Activated CD4-positive, alpha-beta T cell treated with anti-CD3 and anti-CD28 coated beads, Interleukin-2, amount 50 U/mL, for 16 hours (primary cell): ENCODE results near the gene THADA.

Experiments
- DNase-seq: peaks from one replicate; pipeline ENCODE4 v3.0.0-alpha.2; 2020

The THADA gene

DNA sequence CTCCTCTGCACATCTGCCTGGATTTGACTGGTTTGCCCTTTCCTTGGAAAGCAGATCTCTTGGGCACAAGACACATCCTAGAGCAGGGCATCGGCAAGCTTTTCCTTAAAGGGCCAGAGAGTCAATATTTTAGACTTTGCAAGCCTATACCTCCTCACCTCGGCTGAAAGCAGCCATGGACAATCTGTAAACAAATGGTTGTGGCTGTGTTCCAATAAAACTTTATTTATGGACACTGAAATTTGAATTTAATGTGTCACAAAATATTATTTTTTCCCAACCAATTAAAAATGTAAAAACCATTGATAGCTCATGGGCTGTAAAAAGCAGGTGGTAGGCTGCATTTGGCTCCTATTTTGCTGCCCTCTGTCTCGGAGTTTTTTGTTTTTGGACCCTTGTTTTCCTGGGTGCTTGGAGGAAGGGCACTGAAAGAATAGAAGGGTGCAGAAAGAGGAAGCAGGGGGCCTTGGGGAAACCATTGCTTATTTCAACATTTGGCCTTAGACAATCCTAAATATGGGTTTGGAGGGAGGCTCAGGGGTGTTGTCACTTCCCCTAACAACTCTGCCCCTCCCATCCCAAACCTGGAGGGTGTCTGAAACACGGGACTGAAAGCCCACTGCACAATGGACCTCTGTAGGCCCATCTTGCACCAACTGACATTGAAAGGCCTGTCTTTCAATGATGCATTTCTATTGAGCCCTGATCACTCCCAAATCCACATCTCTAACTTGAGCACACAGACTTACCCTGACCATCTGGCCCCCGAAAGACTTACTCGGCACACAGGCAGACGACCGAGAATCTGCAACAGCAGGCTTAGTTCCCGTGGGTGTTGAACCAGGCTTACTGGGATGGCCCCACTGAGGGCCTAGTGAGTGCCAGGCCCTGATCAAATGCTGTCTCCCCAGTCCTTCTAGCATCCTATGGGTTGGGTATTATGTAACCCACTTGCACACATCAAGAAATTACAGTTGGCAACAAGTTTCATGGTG is 362.3 kb downstream of the THADA start:
- no peak for DNase-seq

DNA sequence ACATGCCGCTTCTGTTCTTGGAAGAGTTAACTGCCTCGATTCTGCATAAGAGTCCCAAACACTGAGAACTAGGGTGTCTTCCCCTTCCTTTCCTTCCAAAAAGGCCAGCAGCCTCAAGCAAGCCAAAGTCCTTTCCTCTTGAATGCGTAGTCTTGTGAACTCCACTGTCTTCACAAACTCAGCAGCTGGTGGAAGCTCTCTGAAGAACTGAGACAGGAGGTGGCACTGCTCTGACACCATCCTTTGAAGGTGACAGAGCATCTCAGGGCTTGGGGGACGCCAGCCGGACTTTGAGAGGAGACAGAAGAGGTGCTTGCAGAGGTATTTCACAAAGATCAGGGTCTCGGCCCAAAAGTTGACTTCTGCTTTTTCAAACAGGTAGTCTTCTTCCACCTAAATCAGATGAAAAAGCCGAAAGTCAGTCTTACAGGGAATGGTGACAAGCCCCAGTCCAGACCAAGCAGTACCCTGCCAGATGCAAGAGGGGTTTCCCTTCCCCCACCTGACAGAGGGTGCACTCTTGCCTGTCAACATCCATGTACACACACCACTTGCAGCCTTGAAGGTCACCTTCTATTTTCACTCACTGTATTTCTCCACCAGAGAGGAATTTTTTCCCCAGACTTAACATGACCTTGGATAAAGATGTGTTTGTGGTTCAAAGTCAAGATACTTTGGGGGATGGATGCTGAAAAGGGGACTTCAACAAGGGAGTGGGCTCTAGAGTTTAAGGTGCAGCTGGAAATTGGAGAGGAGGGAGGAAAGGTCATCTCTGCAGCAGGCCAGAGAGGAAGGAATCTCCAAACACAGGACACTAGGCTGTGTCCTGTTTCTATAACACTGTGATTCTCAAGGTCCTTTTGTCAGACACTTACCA is 364.6 kb downstream of the THADA start:
- no peak for DNase-seq

DNA sequence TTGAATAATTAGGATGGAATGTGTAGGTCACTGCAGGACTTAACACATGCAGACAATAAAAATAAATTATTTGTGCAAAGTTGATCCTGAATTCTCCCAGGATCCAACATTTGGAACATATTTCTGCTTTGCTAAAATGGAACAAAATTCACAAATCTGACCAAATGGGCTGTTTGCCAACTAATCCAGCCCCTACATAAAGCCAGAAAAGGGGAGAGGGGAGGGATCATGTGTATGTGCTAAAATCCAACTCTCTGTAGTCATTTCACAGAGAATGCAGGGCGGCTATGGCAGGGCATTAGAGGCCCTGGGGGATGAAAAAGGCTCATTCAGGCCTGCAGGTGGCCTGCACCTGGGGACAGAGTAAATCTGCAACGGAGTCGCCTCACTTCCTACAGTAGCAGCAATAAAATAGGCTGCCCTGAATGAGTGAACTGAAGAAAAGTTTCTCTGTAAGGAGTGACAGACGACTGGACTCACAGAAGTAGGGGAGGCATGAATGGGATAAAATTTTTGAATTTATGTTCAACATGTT is 365.4 kb downstream of the THADA start:
- DNase-seq: no peak

DNA sequence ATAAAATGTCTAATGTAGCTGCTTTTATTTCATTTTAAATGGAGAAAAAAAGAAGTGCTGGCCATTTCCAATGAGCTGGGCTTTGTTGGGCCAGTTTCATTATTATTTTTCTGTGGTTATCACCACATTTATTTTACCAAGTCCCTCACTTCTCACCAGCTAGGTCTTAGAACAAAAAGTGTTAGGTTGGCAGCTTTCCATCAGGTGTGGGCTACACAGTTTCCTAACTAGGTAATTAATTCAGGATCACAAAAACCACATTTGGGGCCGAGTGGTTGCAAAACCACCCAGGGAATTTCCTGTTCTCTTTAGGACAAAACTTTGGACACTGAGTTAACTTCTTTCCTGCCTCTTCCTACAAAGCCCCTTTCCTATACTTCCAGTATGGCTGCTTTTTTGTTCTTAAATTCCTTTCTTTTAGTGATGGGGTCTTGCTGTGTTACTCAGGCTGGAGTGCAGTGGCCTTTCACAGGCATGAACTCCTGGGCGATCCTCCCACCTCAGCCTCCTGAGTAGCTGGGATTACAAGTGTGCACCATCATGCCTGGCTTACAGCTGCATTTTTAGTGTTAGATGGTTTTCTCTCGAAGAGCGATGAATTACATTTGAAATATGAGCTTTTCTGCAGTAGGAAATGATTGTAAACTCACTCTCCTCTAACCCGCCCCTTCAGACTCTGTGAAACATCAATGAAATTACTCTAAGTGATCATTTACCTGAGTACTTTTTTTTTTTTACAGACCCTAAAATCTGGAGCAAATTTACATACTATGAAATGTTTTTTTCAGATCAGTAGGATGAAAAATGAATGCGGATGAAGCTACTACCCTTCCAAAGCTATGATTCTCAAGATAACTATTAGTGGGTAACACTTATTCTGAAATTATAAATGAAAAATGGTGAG is 366.8 kb downstream of the THADA start:
- peak; percentile 27 for DNase-seq

DNA sequence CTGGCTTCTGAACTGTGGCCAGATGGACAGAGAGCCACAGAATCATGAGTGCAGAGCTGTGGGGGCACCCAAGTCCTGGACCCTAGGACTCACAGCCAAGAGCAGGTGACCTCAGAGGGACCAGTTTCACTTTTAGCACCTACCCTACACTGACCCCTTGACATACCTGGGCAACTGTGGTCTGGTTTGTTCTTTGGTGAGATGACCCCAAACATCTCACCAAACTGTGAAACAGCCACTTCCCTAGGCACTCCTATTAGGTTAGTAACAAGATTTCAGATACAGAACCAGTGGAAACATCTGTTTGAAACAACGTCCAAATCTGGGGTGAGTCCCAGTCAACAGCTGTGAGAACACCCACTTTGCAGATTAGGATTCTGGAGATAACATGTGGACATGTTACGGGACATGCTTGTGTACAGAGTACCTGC is 367.5 kb downstream of the THADA start:
- DNase-seq: no peak

DNA sequence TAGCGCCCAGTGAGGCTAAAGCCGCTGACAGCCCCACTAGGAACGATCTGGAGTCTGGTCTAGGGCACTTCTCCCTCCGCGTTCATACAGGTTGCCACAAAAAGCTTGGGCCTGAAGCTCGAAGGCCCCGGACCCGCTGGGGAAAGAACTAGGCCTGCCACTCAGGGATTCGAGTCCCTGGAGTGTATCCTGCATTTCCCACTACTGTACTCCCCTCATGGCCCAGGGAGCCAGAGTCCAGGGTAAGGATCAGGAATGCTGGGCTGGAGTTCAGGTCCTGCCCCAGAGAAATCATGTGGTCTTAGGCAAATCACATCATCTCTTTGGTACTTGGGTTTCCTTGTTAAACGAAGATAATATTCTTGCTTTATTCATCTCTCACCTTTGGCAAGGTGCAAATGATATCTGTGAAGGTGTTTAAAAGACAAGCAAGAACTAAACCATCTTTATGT is 368.0 kb downstream of the THADA start:
- DNase-seq: no peak

DNA sequence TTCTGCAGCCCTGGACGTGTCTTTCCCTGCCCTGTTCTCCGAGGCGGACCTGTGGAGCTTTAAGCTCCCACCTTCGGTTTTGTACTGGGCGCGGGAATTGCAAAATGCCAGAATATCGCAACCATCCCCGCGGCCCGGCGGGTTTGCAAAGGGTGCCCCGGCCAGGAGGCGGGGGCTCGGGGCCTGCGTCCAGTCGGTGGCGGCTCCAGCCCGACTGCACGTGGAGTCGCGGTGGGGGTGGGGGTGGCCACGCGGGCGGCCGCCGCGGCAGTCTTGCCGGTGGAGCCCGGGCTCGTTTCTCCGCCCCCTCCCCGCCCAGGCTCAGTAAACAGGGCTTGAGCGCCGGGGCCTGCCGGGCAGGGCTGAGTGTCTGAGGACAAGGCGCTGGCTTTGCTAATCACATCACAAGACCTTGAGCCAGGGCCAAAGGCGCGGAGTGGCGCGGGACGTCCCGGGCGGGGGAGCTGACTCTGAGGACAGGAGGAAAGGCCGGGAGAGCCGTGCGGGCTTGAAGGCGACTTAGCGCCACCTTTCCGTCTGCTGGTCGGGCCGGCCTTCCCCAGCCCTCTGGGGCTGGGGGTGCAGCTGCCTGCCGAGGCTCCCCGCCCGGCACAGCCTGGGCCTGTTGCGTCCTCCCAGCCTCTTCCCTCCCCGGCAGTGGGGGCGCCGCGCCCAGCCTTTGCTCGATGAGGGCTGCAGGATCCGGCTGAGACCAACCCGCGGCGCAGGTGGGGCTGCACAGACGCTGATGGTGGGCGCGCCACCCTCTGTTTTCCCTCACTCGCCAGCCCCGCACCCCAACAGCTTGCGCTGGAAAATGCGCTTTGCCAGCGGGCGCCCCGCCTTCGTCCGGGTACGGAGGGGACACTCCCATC is 368.6 kb downstream of the THADA start:
- DNase-seq: peak; percentile 68

DNA sequence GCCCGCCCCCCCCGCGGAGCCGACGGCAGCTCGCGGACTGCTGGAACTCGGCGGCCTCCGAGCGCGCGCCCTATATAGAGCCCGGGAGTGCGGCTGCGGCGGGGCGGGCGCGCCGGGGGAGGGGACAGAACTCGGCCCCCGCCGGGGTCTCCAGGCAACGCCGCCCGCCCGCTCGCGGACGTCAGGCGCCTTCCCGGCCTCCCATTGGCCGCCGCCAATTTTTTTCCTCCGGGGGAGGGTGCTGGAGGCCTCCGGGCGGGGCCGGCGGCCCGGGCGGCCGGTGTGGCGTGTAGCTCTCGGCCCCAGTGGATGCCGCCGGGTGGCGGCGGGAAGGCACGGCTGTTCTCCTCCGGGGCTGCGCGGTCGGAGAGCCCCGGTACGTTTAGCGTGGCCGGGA is 369.3 kb downstream of the THADA start, which contains the start of gene ZFP36L2:
Gene ZFP36L2 (minus strand): TSS at position 49 of the 397 bp plus-strand sequence. CDS start 291 bp downstream, outside the sequence.
- peak; percentile 96 for DNase-seq

DNA sequence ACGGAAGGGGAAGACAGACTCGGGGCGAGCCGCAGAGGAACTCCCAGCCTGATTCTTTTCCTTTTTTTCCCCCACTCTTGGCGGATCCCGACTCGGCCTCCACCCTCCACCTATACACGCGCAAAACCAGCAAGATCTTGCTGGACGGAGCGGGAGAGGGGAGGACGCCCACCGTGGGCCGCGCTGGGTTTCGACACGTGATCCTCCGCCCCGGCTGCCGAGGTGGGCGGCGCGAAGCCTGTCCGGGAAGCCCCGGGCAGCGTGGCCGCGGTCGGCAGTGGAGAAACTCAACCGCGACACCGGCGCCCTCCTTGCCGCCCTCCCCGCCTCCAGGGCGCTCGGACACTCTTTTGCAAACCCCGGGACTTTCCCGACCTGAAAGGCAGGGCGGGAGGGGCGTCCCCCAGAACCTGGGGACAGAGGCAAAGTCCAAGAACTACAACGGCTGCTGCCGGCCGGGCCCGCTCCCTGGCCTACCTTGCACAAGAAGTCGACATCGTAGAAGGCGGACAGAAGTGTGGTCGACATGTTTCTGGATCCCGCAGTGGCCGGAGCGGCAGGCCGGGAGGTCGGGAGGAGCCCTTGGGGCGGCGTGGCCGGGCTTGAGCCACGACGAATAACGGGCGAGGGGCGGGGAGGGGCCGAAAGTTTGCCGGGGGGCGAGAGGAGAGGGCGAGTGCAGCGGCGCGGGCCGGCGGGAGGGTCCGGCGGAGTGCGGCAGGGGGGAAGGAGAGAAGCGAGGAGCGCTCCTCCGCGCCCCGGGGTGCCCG is 369.9 kb downstream of the THADA start:
- peak; percentile 70 for DNase-seq

DNA sequence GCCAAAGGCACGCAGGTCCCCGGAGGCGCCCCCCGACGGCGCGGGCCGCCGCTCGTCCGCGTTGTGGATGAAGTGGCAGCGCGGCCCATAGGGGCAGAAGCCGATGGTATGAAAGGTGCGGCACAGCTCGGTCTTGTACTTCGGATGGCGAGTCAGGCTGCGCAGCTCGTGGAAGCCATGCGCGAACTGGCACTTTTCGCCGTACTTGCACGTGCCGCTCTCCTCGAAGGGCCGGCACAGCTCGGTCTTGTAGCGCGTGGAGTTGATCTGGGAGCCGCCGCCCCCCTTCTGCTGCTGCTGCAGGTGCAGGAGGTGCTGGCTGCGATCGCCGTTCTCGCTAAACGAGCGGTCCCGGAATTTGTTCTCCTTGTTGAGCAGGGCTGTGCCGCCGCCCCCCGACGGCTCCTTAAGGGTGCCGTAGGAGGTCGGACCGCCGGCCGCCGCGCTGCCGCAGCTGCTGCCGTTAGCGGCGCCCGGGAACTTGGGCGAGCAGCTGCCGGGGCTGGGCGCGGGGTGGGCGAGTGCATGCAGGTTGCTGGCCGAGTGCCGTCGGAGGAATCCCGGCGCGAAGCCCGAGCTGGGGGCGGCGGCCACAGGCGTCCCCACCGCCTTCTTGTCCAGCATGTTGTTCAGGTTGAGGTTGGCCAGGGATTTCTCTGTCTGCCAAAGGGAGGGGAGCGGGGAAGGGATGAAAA is 370.6 kb downstream of the THADA start:
- DNase-seq: peak; percentile 64

DNA sequence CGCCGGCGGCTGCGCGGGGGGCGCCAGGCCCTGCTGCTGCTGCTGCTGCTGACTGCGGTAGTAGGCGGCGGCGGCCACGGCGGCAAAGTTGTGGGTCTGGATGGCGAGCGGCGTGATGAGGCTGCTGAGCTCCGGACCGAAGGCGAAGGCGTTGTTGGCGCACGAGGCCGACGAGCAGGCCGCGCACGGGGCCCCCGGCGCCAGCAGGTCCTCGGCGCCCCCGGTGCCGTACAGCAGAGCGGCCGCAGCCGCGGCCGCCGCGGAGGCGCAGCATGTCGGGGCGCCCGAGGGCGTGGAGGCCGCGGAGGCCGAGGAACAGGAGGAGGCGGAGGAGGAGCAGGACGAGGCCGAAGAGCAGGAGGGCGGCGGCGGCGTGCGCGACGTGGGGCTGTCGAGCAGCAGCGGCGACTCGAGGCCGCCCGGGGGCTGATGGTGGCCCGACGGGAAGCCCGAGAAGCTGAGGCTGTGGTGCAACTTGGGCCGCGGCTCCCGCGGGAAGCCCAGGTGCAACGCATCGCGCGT is 371.2 kb downstream of the THADA start:
- DNase-seq: peak; percentile 47

DNA sequence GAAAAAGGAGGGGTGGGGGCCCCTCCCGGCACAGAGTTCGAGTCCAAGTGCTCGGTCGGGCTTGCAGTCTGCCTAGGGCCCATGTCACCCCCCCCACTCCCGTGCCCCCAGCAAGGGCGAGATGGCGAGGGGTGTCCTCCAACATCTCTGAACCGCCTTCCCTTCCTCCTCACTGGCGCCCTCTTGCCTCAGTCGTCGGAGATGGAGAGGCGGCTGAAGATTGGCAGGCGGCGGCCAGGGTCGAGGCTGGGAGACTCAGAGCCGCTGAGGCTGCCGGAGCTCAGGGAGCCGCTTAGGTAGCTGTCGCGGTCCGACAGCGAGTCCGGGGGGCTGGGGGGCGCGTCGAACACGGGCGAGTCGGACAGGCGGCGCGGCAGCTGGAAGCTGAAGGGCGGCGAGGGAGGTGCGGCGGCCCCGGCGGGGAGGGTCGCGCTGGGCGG is 371.7 kb downstream of the THADA start:
- peak; percentile 83 for DNase-seq

DNA sequence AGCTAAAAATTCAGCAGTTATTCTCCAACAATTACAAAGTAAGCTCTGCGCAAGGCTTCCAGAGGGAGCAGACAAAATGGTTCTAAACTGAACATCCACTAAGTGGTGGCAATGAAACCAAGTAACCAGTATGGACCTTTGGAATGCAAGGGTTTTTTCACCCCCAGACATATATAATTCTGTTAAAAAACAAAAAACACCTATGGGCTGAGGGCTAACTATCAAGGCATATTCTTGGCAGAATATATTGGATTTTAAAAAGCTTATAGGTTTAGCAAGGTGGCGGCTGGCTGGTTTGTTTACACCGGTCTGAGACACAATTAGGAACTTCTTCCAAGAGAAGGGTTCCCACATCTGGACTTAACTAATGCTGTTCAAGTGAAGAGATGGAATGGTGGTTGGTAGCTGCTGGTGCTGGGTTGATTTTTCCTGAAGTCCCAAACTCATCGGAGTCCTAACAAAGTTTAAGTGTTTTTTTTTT is 372.3 kb downstream of the THADA start:
- DNase-seq: no peak

DNA sequence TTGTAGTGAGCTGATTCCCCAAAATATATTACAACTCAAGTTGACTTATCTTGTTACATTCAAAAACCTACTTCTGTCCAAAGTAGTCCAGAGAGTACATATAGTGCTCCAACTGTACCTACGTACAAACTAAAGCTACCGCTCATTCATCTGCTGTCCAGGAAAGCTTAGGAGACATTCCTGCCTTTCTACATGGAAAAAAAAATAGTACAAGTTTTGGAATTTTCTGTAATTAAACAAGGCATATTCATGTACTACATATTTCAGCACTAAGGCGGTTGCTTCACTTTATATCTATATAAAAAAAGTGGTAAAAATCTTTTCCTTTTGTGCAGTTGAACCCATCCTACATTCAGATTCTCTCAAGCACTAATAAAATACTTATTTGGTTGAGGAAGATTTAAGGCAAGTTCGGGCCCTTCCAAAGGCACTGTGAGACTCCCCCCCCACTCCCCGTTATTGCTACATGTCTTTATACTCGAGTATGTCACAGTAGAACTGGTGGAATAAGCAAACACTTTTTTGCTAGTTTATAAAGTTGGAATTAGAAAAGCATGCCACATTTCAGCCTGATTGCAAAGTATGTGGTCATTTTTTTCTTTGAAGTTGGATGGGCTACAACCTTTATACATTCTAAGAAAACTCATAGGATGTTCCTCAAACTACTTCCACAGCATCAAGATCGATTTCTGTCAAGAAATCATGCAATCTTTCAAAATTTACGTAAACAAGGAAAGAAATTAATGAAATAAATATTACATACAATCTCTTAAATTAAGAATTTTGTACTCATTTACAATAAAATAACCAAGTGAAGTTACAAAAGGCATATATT is 373.1 kb downstream of the THADA start:
- DNase-seq: no peak

DNA sequence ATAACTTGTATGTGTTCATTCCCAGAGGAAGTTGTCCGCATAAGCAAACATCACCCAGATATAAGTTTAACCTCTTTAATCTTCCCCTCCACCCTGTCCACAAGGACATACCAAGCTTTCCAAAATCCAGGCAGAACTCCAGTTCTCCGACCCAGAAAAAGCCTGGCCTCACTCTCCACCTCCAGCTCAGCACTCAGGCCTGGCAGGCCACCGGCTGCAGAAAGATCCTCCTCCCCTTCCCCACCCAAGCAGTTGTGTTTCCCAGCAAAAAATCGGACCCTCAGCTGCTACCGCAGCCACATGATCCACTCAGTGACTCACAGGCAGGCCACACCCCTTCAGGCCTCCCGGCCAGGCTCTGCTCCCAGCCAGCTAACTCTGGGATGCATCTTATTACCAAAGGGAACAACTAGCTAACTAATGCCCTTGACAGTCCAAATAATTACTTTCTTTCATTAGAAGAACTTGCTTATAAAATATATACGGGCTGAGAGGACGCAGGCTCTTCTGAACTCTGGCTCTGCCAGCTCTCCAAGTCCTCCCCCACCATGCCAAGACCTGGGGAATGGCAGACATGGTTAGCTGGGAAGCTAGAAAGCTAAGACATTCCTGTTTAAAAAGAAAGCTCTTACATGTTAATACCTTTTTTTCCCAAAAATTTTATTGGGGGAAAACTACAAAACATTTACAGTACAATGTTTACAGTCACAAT is 373.9 kb downstream of the THADA start:
- DNase-seq: peak; percentile 66

DNA sequence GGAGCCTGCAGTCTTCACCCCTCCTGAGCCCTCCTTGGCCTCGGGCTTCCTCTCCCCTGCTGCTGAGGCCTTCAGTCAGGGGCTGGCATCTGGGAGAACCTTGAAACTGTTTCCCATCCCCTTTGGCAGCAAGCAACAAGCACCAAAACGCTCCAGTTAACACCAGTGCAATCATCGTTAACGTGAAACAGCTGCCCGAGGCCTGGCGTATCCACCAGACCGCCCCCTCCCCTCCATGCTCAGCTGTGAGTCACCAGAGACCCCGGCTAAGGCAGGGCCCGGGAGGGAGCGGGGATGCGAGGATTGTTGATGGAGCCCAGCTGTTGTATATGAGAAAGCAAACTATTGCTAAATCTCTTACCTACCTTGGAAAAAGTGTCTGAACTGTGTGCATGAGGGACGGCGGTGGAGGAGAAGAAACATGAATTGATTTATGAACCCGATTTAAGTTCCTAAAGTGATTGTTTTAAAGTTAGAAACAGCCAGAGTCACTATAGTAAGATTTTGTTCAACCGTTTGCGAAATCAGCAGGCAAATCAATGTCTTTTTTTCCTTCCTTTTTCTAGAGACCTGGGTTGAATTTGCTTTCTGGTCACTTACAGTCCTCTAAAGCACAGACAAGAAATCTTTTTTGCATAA is 374.6 kb downstream of the THADA start:
- DNase-seq: no peak

DNA sequence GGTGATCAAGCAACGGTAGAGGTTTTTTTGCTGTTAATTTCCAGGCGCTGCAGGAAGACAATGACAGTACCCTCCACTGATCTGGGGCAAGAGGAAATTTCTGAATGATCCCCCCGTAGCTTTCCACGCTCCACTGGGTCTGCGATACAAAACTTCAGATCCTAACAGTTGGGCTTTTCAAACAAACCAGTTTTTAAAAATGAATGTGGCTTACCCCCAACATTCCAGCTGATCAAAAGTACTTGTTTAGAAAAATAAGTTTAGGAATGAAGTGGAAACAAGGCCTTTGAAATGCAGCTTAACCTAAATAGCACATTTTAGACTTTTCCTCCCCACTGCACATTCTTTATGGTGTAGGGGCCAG is 375.1 kb downstream of the THADA start:
- DNase-seq: no peak
